ENCODE measurements around the gene PCBD1. TPM values are rescaled to one million over a fixed set of nuclear protein-coding genes. Genes with fewer than 3 reads are reported as not detected.

The PCBD1 gene
- total RNA-seq, 2 donors from 2014 or later: 8.1 TPM

DNA sequence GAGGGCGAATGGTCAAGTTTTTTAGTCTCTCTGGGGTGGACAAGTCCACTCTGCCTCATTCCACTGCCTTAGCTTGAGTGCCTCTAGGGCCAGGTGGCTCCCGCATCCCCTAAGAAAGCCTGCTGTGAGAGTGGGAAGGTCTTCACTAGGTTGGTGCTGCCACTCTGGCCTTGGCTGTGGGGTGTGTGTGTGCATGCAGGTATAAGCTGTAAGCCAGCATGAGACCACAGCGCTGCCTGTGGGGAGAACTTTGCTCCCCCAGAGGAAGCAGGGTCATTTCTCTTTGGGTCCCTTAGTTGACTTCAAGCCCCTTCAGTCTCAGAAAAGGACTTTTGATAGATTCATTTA is 25.5 kb upstream of the PCBD1 start:
- ATAC-seq (no peak), DNase-seq (no peak)
- Mint-ChIP-seq H3K27ac (no peak overlapping the region), H3K4me3 (no peak overlapping the region), H3K4me1 (no peaks in the 10 kb centered on the region), H3K36me3 (ENCODE audit: low read depth) (peaks cover under 1% of the 10 kb centered on the region), H3K27me3 (peaks cover 33% of the 10 kb centered on the region)
- no peaks in the 10 kb centered on the region for H3K9me3 ChIP-seq (ENCODE audit: control insufficient read depth, low read length, poor library complexity, severe bottlenecking)

DNA sequence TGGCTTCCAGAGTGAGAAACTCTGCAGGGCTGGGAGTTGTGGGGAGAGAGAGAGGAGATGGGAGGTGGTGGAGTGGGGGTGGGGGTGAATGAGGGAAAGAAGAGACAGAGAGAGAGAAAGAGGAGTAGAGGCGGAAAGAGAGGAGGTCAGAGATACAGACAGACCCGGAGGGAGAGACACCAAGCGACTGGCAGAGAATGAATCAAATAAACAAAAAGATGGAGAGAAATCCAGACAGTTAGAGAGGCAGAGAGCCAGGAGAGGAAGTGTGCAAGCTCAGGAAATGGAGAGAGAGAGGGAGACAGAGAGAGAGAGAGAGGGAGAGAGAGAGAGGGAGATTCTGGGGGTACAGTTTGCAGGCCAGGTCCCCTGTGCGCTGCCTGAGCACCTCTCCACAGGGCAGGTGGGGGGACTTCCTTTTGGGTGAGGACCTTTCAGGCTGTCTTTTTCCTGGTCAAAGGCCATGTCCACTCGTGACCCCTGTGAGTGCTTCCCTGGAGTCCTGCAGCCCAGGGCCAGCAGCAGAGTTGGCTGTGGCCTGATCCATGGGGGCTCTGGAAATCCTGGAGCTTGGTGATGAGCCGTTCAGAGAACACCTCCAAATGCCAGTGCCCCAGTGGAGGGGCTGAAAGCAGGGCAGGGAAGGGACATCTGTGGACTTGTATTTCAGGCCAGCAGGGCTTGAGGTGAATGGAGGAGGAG is 25.0 kb upstream of the PCBD1 start:
- H3K9me3 ChIP-seq (ENCODE audit: control insufficient read depth, low read length, poor library complexity, severe bottlenecking): no peaks in the 10 kb centered on the region
- Mint-ChIP-seq H3K27ac (no peak overlapping the region), H3K4me3 (no peak overlapping the region), H3K4me1 (no peaks in the 10 kb centered on the region), H3K36me3 (ENCODE audit: low read depth) (peaks cover 3% of the 10 kb centered on the region), H3K27me3 (peaks cover 34% of the 10 kb centered on the region)
- ATAC-seq: no peak
- no peak for DNase-seq

DNA sequence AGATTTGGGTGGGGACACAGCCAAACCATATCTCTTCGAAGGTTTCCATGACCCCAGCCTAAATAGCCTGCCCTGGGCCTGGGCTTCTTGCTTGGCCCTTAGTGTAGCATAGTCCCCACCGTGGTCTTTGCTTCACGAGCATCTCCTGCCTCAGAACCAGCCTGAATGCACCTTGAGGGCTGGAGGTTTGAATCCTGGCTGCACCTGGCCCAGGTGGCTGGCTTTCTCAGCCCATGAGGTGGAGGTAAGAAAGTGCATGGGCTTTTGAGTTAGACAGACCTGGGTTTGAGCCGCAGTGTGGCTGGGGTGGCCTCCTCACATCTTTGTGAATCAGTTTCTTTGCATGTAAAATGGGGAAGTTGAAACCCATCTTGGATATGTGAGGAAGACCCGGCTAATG is 24.2 kb upstream of the PCBD1 start:
- Mint-ChIP-seq H3K27ac (no peak overlapping the region), H3K4me1 (no peaks in the 10 kb centered on the region), H3K4me3 (no peak overlapping the region), H3K27me3 (peaks cover 42% of the 10 kb centered on the region), H3K36me3 (ENCODE audit: low read depth) (peaks cover 3% of the 10 kb centered on the region)
- H3K9me3 ChIP-seq (ENCODE audit: control insufficient read depth, low read length, poor library complexity, severe bottlenecking): no peaks in the 10 kb centered on the region
- DNase-seq (no peak), ATAC-seq (no peak)

DNA sequence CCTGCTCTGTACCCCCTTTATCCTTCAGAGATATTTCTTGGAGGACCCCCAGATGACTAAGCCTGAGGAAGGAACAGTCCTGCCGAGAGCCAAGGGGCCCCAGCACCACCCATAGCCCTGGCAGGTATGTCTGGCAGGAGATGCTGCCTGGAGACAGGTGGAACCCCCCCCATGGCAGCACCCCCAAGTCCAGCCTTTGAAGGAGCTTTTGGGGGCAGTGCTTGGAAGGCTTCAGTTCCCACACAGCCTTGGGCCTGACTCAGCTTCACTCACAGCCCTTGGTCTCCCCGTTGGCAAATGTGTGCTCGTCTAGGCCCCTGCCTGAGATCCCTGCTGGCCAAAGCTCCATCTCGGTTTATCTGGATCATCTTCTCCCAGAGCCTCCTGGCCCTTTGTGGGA is 23.0 kb upstream of the PCBD1 start:
- ATAC-seq (no peak), DNase-seq (no peak)
- H3K9me3 ChIP-seq (ENCODE audit: control insufficient read depth, low read length, poor library complexity, severe bottlenecking): no peaks in the 10 kb centered on the region
- Mint-ChIP-seq H3K27ac (no peak overlapping the region), H3K36me3 (ENCODE audit: low read depth) (peaks cover 3% of the 10 kb centered on the region), H3K4me3 (no peak overlapping the region), H3K4me1 (no peaks in the 10 kb centered on the region), H3K27me3 (peaks cover 51% of the 10 kb centered on the region)

DNA sequence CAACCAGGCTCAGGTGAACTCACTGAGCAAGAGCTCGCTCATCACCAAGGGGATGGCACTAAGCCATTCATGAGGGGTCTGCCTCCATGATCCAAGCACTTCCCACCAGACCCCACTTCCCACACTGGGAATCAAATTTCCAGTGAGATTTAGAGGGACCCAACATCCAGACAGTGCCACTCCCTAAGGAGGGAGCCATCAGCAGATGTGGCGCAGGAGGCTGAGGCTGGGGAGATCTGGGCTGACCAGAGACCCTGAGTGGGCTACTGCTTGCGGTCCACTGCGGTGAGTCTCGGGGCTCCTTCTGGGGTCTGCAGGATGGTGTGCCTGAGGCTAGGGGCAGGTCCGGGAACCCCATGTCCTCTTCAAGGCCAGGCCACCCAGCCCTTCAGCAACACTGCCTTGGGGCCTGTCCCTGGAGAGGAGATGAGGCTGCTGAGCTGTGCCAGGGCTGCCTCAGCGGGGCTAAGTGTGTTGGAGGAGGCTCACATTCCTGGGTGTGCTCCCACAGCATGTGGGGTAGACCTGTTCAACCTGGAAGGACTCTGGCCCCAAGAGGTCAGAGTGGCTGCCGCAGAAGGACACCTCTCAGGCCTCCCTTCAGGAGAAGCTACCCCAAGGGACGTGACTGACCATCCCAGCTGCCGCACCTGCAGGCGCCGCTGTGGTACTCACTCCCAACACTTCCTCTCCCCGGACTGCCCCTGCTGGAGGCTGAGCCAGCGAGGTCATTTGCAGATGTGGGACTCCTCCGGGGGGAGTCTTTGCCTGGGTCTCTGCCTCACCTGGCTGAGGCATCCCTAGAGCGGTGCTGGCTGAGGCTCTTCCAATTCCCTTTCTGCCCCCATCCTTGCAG is 22.3 kb upstream of the PCBD1 start:
- no peaks in the 10 kb centered on the region for H3K9me3 ChIP-seq (ENCODE audit: control insufficient read depth, low read length, poor library complexity, severe bottlenecking)
- H3K36me3 Mint-ChIP-seq (ENCODE audit: low read depth): peaks cover 3% of the 10 kb centered on the region
- DNase-seq (no peak), ATAC-seq (no peak)
- peaks cover 47% of the 10 kb centered on the region for H3K27me3 Mint-ChIP-seq
- H3K27ac Mint-ChIP-seq: no peak overlapping the region
- H3K4me1 Mint-ChIP-seq: no peaks in the 10 kb centered on the region
- no peak overlapping the region for H3K4me3 Mint-ChIP-seq

DNA sequence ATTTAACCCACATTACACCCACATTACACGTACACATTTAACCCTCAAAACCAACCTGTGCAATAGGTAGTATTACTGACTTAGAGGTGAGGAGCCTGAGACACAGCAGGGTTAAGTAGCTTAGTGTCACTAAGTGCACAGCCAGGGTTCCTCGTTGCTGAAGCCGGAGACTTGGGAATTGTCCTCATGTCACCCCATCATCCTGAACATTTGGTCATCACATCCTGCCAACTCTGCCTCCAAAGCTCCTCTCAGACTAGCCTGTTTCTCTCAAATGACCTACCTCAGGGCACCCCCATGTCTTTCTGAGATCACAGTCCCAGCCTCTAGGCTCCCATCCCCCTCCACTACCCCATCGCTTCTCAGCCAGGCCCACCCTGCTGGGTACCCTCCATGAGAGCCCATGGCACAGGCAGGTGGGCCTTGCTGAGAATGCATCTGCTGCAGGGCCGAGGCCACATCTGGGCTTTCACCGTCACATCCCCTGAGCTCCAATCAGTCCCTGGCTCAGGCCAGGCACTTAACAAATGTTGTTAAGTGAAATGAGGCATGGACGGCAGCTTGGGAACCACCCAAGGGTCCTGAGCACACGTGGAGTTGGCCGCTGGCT is 21.1 kb upstream of the PCBD1 start:
- Mint-ChIP-seq H3K4me3 (no peak overlapping the region), H3K4me1 (no peaks in the 10 kb centered on the region), H3K27me3 (peaks cover 36% of the 10 kb centered on the region), H3K36me3 (ENCODE audit: low read depth) (peaks cover 3% of the 10 kb centered on the region), H3K27ac (no peak overlapping the region)
- no peaks in the 10 kb centered on the region for H3K9me3 ChIP-seq (ENCODE audit: control insufficient read depth, low read length, poor library complexity, severe bottlenecking)
- no peak for DNase-seq
- ATAC-seq: no peak

DNA sequence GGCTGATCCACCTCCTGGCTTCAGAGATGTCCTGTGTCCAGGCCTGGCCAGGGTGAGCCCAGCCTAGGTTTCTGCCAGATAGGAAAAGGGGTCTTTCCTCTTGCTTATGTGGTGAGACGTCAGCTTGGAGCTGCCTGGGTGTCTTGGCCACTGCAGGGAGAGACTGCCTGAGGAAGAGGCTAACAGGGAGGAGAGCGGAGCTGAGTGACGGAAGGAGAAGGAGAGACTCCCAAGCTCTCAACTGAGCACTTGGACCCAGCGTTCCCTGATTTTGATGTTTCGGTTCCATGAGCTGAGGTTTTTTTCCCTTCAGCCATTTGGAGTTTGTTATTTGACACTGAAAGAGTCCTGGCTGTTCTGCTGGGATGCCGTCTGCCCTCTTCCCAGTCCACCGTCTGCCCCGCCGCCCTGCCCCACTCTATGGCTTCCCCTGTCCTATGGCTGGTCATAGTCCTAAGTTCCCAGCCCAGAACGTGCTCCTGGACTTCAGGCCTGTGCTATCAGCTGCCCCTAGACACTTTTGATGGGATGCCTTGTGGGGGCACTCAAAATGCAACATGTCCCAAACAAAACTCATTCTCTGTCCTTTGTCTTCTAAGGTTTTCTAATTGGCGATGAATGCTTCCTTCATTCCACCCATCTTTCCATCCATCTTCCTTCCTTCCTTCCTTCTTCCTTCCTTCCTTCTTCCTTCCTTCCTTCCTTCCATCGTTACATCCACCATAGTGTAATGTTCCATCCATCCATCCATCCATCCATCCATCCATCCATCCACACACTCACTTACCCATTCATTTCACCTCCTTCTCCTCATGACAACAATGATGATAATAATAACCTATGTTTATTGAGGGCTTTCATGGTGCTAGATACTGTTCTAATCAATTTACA is 20.3 kb upstream of the PCBD1 start:
- DNase-seq (no peak), ATAC-seq (no peak)
- Mint-ChIP-seq H3K27ac (no peak overlapping the region), H3K4me3 (no peak overlapping the region), H3K36me3 (ENCODE audit: low read depth) (peaks cover 3% of the 10 kb centered on the region), H3K4me1 (no peaks in the 10 kb centered on the region), H3K27me3 (peaks cover 31% of the 10 kb centered on the region)
- H3K9me3 ChIP-seq (ENCODE audit: control insufficient read depth, low read length, poor library complexity, severe bottlenecking): no peaks in the 10 kb centered on the region

DNA sequence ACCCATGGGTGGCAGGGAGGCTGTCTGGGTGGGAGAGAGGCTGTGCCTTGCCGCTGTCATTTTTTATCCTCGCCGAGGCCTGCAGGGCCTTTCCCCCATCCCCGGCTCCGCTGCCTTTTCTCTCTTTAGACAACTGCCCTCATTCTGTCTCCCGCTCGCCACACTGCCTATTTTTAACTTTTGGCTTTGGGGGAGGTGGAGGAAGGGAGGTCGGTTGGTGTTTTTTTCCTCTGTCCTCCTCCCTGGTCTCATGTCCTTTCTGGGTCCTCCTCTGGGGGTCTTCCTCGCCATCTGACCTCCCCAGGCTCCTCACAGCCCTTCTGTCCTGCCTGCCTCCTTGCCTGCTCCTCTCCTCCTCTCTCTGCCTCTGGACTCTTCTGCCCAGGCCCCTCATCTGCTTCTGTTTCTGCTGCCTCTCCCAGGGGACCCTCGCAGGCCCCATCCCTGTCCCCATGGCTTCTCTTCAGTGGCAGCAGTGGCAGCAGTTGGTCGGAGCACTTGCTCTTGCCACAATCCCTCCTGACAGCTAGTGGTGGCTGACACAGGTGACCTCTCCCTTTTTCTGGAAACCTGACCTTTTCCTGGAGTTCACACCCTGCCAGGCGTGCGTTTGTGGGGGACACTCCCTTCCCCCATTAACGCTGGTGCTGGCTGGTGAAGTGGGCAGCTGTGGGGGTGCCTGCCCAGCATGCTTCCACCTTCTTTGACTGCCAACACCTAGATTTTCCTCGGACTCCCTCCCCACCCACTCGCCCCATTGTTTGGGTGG is 19.5 kb upstream of the PCBD1 start:
- H3K27ac Mint-ChIP-seq: no peak overlapping the region
- H3K36me3 Mint-ChIP-seq (ENCODE audit: low read depth): peaks cover 3% of the 10 kb centered on the region
- peaks cover 37% of the 10 kb centered on the region for H3K27me3 Mint-ChIP-seq
- DNase-seq: no peak
- no peak overlapping the region for H3K4me3 Mint-ChIP-seq
- no peaks in the 10 kb centered on the region for H3K9me3 ChIP-seq (ENCODE audit: control insufficient read depth, low read length, poor library complexity, severe bottlenecking)
- H3K4me1 Mint-ChIP-seq: peaks cover 2% of the 10 kb centered on the region
- ATAC-seq: no peak

DNA sequence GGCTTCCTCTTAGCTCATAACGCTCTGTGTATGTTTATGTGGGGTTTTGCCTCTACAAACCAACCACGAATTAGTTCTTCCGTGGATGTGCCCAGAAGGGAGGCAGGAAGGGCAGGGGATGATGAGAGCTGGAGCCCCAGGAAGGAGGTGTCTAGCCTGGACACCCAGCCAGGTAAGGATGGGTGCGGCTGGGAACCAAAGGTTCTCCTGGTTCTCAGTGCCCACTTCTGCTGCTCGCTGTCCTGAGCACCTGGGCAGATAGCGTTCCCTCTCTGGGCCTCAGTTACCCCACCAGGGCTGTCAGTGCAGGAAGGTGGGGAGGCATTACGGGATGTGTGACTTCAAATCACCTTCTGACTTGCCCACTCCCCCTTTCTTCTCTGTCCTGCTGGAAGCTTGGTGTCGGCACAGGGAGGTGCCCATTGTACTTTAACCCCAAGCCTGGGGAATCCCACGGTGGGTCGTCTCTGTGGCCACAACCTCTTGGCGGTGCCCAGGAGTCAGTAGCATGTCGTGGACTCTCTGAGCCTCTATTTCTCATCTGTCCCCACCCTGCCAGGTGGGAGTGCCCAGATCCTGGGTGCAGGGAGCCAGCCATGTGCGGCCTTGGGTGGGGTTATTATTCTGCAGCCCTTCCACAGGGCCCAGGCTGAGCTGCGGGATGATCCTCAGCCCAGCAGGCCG is 18.7 kb upstream of the PCBD1 start:
- ATAC-seq (no peak), DNase-seq (no peak)
- peaks cover 37% of the 10 kb centered on the region for H3K27me3 Mint-ChIP-seq
- peaks cover 2% of the 10 kb centered on the region for H3K4me1 Mint-ChIP-seq
- no peaks in the 10 kb centered on the region for H3K9me3 ChIP-seq (ENCODE audit: control insufficient read depth, low read length, poor library complexity, severe bottlenecking)
- H3K27ac Mint-ChIP-seq: no peak overlapping the region
- peaks cover 3% of the 10 kb centered on the region for H3K36me3 Mint-ChIP-seq (ENCODE audit: low read depth)
- H3K4me3 Mint-ChIP-seq: no peak overlapping the region

DNA sequence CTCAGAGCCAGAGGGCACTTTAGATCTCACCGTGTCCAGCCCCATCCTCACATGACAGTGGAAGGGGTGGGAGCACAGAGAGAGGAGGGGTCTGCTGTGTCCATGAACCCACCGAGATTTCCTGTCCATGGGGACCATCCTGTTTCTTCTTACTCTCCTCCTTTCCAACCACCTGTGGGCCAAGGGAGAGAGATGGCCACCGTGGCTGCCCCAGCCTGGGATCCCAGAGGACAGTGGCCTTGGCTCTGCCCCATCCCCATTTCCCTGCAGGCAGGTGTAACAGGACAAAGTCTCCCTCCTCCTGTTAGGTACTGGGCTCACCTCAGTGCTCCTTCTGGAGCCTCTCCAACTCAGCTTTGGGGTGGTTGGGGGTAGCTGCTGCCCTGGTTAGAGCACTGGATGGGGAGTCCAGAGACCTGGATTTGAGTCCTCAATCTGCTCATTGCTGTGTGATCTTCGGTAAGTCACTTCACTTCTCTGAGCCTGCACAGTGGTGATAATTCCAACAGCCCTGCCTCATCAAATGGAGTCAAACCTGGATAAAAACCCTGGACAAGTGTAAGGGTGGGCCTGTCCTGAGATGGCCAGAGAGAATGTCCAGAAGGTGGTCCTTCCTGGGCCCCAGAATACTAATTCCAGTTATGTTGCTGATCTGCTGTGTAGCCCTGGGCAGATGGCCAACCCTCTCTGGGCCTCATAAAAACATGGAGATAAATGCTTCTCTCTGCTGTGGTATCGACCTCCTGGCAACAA is 17.8 kb upstream of the PCBD1 start:
- Mint-ChIP-seq H3K4me3 (no peak overlapping the region), H3K36me3 (ENCODE audit: low read depth) (peaks cover 3% of the 10 kb centered on the region), H3K4me1 (peaks cover 2% of the 10 kb centered on the region), H3K27me3 (peaks cover 42% of the 10 kb centered on the region), H3K27ac (no peak overlapping the region)
- H3K9me3 ChIP-seq (ENCODE audit: control insufficient read depth, low read length, poor library complexity, severe bottlenecking): no peaks in the 10 kb centered on the region
- no peak for DNase-seq
- ATAC-seq: no peak

DNA sequence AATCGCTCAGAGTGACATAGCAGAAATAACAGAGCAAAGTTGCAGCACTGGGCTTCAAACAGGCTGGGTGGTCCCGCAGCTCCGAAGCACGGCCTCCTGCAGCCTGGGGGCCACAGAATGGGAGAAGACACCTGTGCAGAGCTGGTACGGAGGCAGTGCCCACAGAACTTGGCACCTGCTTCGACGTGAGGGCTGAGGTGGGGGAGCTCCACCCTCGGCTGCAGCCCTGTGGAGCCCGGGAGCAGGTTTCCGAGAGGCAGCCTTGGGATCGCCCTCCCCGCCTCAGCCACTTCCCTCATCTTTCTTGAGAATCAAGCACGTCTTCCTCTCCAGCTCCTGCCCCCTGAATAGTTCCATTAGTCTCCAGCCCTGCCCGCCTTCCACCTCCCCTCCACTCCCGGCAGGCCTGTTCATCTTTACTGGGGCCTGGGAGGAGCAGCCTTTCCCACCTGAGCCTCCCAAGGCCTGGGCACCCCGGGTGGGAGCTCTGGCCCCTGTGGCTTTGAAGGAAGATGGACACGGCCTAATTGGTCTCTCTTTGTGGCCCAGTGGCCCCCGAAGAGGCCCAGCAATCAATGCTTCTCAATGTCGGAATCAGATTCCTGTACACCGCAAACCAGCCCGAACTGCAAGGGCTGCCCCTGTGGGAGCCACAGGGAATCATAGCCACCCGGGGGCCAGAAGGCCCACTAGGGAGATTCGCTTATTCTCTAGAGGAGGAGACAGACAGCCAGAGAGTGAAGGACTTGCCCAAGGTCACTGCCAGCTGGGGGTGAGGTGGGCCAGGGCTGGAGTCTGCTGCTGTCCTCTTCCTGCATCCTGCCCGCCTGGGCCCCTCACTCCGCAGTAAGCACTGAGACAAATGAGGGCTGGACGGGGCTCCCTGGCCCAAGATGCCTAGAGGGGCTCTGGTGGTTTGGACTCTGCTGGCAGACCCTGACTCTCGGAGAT is 17.0 kb upstream of the PCBD1 start:
- no peaks in the 10 kb centered on the region for H3K9me3 ChIP-seq (ENCODE audit: control insufficient read depth, low read length, poor library complexity, severe bottlenecking)
- Mint-ChIP-seq H3K36me3 (ENCODE audit: low read depth) (peaks cover 3% of the 10 kb centered on the region), H3K27me3 (peaks cover 43% of the 10 kb centered on the region), H3K4me1 (peaks cover 2% of the 10 kb centered on the region), H3K4me3 (no peak overlapping the region), H3K27ac (no peak overlapping the region)
- ATAC-seq: no peak
- DNase-seq: no peak
